Breast epithelium (tissue), 4 donors: ENCODE measurements around the gene CPPED1. TPM values are rescaled to one million over a fixed set of nuclear protein-coding genes. Genes with fewer than 3 reads are reported as not detected.

ENCODE experiments used
- DNase-seq, 2 donors: peaks; one replicate each; pipeline ENCODE4 v3.0.0-alpha.2; 2019; ENCODE audit warnings: low spot score in 2 of 2
- H3K27ac ChIP-seq, 2 donors: fragments of 200-600 bp; sonication (generic) in 1 of 2; one replicate each; pipeline ENCODE4 v1.5.1; 2016 to 2019; ENCODE audit warnings: mild to moderate bottlenecking in 1 of 2
- H3K27me3 ChIP-seq, 2 donors: fragments of 200-600 bp; sonication (generic) in 1 of 2; one replicate each; pipeline versions ENCODE4 v1.5.1 to v1.6.0; 2017 to 2019; ENCODE audit warnings: control low read depth in 1 of 2, mild to moderate bottlenecking in 1 of 2
- H3K36me3 ChIP-seq: fragments of 200-600 bp; one replicate; pipeline ENCODE4 v1.5.1; 2019
- H3K4me1 ChIP-seq, 2 donors: fragments of 200-600 bp; sonication (generic); one replicate each; pipeline ENCODE4 v1.5.1; 2016 to 2019; ENCODE audit warnings: control low read depth in 1 of 2
- H3K4me3 ChIP-seq, 3 donors: fragments of 200-600 bp; sonication (generic); 1 replicate in 2 of 3; 2 replicates in 1 of 3; pipeline ENCODE4 v1.5.1; 2016 to 2019; ENCODE audit warnings: mild to moderate bottlenecking in 3 of 3, moderate library complexity in 2 of 3
- H3K9me3 ChIP-seq, 2 donors: fragments of 200-600 bp; sonication (generic) in 1 of 2; one replicate each; pipeline ENCODE4 v1.5.1; 2016 to 2019; ENCODE audit warnings: control low read depth in 1 of 2
- POLR2A ChIP-seq: fragments of 450-650 bp; IDR thresholded peaks from one replicate; pipeline ENCODE4 v1.6.1; 2016; ENCODE audit warnings: antibody characterized with exemption, mild to moderate bottlenecking, moderate library complexity
- POLR2AphosphoS5 ChIP-seq, 3 donors: sonication (generic); formaldehyde crosslinking; IDR thresholded peaks; one replicate each; pipeline ENCODE4 v1.6.1; 2017; ENCODE audit warnings: antibody characterized with exemption in 3 of 3
- intact Hi-C: fragments of 100-400 bp; cut with DNase I; formaldehyde crosslinking; loops from one replicate; pipeline ENCODE4 v1.15.1; 2023; ENCODE audit warnings: low total_unique reads
- total RNA-seq, 3 donors: library from RNA; depleted of rRNA; stranded (reverse); fragments of >200 nt; gene quantifications; one replicate each; pipeline ENCODE4 v1.1.0, GENCODE V29; 2016
- TF ChIP-seq, protein P1 (sequence below), 3 donors: fragments of 450-650 bp; IDR thresholded peaks; one replicate each; pipeline ENCODE4 v1.5.1; 2016 to 2017; ENCODE audit warnings: antibody characterized with exemption in 3 of 3, mild to moderate bottlenecking in 3 of 3, moderate library complexity in 3 of 3

Gene CPPED1
- total RNA-seq, 3 donors from 2014 or later = 9.2 to 23.0 (median 16.4) TPM

DNA sequence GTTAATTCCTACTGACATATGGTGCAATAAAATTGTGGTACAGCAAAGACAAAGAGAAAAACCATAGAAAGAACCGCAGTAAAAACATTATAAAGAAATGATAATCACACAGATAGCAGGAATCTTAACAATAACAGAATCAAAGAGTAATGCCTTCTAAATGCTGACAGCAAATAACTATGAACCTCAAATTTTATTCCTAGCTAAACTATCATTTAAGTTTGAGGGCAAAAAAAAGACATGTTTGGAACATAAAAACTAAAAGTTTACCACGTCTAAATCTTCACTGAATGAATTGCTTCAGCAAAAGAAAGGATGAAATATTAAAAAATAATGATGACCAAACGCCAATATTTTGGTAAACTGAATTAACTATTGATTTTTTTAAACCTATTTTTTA lies 135.8 kb downstream of the CPPED1 start:
- TF ChIP-seq POLR2AphosphoS5 (IDR thresholded peaks at IDR 0.05) = no peak
- no peak for TF ChIP-seq POLR2A
- TF ChIP-seq, protein P1, sequence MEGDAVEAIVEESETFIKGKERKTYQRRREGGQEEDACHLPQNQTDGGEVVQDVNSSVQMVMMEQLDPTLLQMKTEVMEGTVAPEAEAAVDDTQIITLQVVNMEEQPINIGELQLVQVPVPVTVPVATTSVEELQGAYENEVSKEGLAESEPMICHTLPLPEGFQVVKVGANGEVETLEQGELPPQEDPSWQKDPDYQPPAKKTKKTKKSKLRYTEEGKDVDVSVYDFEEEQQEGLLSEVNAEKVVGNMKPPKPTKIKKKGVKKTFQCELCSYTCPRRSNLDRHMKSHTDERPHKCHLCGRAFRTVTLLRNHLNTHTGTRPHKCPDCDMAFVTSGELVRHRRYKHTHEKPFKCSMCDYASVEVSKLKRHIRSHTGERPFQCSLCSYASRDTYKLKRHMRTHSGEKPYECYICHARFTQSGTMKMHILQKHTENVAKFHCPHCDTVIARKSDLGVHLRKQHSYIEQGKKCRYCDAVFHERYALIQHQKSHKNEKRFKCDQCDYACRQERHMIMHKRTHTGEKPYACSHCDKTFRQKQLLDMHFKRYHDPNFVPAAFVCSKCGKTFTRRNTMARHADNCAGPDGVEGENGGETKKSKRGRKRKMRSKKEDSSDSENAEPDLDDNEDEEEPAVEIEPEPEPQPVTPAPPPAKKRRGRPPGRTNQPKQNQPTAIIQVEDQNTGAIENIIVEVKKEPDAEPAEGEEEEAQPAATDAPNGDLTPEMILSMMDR (IDR thresholded peaks at IDR 0.05) = no peak
- H3K36me3 ChIP-seq = no peaks in the 10 kb centered on the region
- intact Hi-C loops = no loop called here
- no peak overlapping the region for H3K4me3 ChIP-seq
- peaks cover 19 to 26% of the 10 kb centered on the region in 2 donors for H3K9me3 ChIP-seq
- H3K27ac ChIP-seq = no peak overlapping the region
- no peak for DNase-seq
- no peaks in the 10 kb centered on the region for H3K27me3 ChIP-seq
- H3K4me1 ChIP-seq = no peaks in the 10 kb centered on the region

DNA sequence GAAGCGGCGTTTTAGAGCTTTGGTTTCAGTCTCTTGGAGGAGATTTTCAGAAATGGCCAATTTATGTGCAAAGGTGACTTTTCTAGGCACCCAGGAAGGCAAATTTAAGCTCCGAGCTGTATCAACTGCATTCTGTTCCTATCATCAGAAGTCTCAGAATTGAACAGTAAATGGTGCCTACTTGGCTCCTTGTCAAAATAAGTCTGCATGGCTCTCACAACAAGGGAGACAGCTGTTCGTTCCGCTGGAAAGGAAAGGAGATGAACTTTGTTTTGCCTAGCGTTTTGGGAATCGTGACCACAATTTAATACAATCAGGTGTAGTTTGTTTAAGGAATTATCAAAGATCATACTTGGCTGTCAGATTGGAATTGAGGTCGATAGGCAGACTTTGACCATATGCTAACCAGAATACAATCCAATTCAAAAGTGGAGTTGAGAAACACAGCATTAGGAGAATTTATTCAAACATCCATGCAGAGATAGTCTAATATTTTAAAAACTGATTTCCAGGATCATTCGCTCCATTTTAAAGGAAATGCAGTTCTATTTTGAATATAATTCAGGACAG lies 139.4 kb downstream of the CPPED1 start:
- H3K36me3 ChIP-seq = no peaks in the 10 kb centered on the region
- no peaks in the 10 kb centered on the region for H3K27me3 ChIP-seq
- no peak overlapping the region for H3K4me3 ChIP-seq
- TF ChIP-seq POLR2A = no peak
- no peak for TF ChIP-seq POLR2AphosphoS5 (IDR thresholded peaks at IDR 0.05)
- TF ChIP-seq, protein P1 (IDR thresholded peaks at IDR 0.05) = no peak
- H3K9me3 ChIP-seq = peaks cover 16 to 25% of the 10 kb centered on the region in 2 donors
- DNase-seq = no peak
- H3K4me1 ChIP-seq = no peaks in the 10 kb centered on the region
- intact Hi-C loops = no loop called here
- H3K27ac ChIP-seq = no peak overlapping the region

DNA sequence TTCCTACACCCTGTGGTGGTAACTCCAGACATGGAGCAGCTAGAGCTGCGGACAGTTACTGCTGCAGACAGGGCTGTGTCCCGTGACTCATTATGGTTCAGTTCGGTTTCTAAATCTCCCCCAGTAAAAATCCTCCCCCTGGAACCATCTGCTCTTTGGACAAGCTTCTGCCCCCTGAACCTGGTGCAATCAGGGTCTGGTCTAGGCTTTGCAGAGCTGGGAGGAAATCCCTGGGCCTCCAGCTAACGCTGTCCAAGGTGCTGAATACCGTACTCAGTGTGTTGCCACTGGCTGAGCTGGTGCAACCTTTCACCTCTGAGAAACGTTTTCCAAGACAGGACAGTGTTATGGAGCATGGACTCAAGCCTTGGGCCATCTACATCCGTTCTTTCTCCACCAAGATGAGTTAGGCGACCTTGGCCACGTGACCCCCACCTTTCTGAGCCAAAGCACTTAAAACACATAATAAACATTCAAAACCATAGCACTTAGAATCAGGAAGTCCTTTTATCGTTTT lies 142.0 kb downstream of the CPPED1 start:
- DNase-seq = no peak
- no peak overlapping the region for H3K4me3 ChIP-seq
- no peaks in the 10 kb centered on the region for H3K36me3 ChIP-seq
- no peaks in the 10 kb centered on the region for H3K27me3 ChIP-seq
- peaks cover 22 to 31% of the 10 kb centered on the region in 2 donors for H3K9me3 ChIP-seq
- intact Hi-C loops = no loop called here
- TF ChIP-seq, protein P1 (IDR thresholded peaks at IDR 0.05) = no peak
- no peak for TF ChIP-seq POLR2AphosphoS5 (IDR thresholded peaks at IDR 0.05)
- no peak for TF ChIP-seq POLR2A
- no peaks in the 10 kb centered on the region for H3K4me1 ChIP-seq
- no peak overlapping the region for H3K27ac ChIP-seq

DNA sequence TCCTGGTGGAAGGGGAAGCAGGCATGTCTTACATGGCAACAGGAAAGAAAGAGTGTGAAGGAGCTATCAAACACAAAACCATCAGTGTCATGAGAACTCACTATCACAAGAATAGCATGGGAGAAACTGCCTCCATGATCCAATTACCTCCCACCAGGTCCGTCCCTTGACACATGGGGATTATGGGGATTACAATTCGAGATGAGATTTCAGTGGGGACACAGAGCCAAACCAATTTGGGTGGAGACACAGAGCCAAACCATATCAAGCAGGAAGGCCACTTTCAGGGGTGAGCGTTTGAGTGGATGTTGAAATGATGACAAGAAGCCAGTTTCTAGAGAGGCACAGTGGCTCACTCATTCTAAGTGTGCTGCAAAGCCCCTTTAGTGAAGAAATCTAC lies 143.8 kb downstream of the CPPED1 start:
- DNase-seq = no peak
- intact Hi-C loops = no loop called here
- Histone ChIP-seq H3K36me3 (no peaks in the 10 kb centered on the region), H3K4me1 (no peaks in the 10 kb centered on the region), H3K27ac (no peak overlapping the region), H3K27me3 (no peaks in the 10 kb centered on the region), H3K9me3 (peaks cover 15 to 26% of the 10 kb centered on the region in 2 donors), H3K4me3 (no peak overlapping the region)
- TF ChIP-seq, protein P1 (IDR thresholded peaks at IDR 0.05) = no peak
- TF ChIP-seq POLR2A (no peak), POLR2AphosphoS5 (IDR thresholded peaks at IDR 0.05) (no peak)

DNA sequence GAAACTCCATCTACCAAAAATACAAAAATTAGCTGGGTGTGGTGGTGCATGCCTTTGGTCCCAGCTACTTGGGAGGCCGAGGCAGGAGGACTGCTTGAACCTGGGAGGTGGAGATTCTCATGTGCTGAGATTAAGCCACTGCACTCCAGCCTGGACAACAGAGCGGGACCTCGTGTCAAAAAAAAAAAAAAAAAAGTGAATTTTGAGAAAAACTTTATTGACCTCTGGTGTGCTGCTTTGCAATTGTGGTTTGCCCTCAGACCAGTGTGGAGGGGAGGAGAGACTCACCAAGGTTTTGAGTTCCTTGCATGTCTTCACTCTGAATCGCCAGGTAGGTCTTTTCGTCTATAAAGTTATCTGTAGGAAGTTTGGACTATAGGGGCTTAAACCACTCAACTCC lies 145.2 kb downstream of the CPPED1 start:
- no peaks in the 10 kb centered on the region for H3K27me3 ChIP-seq
- intact Hi-C loops = no loop called here
- no peak for DNase-seq
- H3K9me3 ChIP-seq = peaks cover 15 to 26% of the 10 kb centered on the region in 2 donors
- no peak overlapping the region for H3K4me3 ChIP-seq
- H3K27ac ChIP-seq = no peak overlapping the region
- no peaks in the 10 kb centered on the region for H3K4me1 ChIP-seq
- no peaks in the 10 kb centered on the region for H3K36me3 ChIP-seq
- TF ChIP-seq POLR2A (no peak), POLR2AphosphoS5 (IDR thresholded peaks at IDR 0.05) (no peak)
- TF ChIP-seq, protein P1 (IDR thresholded peaks at IDR 0.05) = no peak
